ENCODE data around the gene LARGE1. TPM values are rescaled to one million over a fixed set of nuclear protein-coding genes. Genes with fewer than 3 reads are reported as not detected.

The LARGE1 gene
- total RNA-seq, 2 experiments from 2014 or later: 0.18 to 0.38 TPM

DNA sequence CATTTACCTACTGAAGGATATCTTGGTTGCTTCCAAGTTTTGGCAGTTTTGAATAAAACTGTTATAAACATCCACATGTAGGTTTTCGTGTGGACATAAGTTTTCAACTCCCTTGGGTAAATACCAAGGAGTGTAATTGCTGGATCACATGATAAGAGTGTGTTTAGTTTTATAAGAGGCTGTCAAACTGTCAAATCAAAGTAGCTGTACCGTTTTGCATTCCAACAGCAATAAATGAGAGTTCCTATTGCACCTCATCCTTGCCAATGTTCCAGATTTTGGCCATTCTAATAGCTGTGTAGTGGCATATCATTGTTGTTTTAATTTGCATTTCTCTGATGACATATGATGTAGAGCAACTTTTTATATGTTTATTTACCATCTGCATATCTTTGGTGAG, 671.3 kb downstream of the LARGE1 start:
- Mint-ChIP-seq H3K27ac (no peak overlapping the region), H3K27me3 (no peaks in the 10 kb centered on the region), H3K4me3 (no peak overlapping the region), H3K4me1 (no peaks in the 10 kb centered on the region), H3K36me3 (ENCODE audit: low read depth) (no peaks in the 10 kb centered on the region), H3K9me3 (no peaks in the 10 kb centered on the region)
- ChIA-PET POLR2A (no interaction called here), CTCF (no interaction called here)
- DNase-seq: no peak

GRCh38 chr22:33247758-33248157, 672.5 kb downstream of the LARGE1 start:
- no peak for DNase-seq
- Mint-ChIP-seq H3K9me3 (no peaks in the 10 kb centered on the region), H3K36me3 (ENCODE audit: low read depth) (no peaks in the 10 kb centered on the region), H3K4me1 (no peaks in the 10 kb centered on the region), H3K27ac (no peak overlapping the region), H3K4me3 (no peak overlapping the region), H3K27me3 (no peaks in the 10 kb centered on the region)
- ChIA-PET POLR2A (no interaction called here), CTCF (no interaction called here)

DNA sequence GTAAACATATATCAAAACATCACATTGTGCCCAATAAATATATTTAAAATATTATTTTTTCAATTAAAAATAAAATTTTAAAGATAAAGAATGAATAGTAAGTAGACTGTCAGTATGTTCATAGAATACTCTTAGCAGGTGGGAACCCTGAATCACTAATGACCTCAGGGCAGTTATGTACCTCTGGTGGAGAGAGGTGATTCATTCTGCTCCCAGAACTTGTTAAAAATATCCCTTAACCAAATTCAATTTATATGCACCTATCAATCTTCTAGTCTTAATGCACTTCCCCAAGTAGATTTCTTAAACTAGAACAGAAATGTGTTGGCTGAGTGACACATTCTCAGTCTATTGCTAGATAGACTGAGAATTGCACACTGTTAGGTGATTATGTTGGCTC, 678.2 kb downstream of the LARGE1 start:
- H3K4me1 Mint-ChIP-seq: no peaks in the 10 kb centered on the region
- H3K27me3 Mint-ChIP-seq: no peaks in the 10 kb centered on the region
- no peak for DNase-seq
- H3K4me3 Mint-ChIP-seq: no peak overlapping the region
- H3K9me3 Mint-ChIP-seq: no peaks in the 10 kb centered on the region
- ChIA-PET POLR2A (no interaction called here), CTCF (no interaction called here)
- no peak overlapping the region for H3K27ac Mint-ChIP-seq
- H3K36me3 Mint-ChIP-seq (ENCODE audit: low read depth): no peaks in the 10 kb centered on the region

DNA sequence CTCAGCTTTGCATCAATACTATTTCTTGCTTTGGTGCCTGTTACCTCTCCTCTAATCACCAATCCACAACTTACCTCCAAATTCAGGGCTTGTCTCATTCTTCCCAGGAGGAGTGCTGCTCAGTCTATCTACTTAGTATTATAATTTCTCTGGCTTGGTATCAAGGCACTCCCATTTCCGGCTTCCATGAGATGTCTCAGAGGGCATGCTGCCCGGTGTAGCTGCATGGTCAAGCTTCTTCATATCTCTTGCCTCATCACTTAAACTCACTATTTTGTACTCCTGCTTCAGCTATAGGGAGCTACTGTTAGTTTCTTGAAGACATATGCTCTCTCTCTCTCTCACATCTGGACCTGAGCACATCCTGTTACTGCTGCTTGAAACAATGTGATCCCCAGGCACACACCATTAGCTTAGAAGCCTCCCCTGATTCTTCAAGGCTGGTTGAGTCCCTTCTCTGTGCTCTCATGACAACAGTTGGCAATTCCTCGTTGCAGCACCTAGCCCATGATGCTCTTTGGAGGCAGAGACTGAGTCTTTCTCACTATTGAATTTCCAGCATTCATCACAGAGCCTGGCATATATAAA, 679.3 kb downstream of the LARGE1 start:
- H3K4me1 Mint-ChIP-seq: no peaks in the 10 kb centered on the region
- H3K27me3 Mint-ChIP-seq: no peaks in the 10 kb centered on the region
- CTCF ChIA-PET: no interaction called here
- H3K4me3 Mint-ChIP-seq: no peak overlapping the region
- POLR2A ChIA-PET: no interaction called here
- DNase-seq: no peak
- H3K9me3 Mint-ChIP-seq: no peaks in the 10 kb centered on the region
- no peaks in the 10 kb centered on the region for H3K36me3 Mint-ChIP-seq (ENCODE audit: low read depth)
- H3K27ac Mint-ChIP-seq: no peak overlapping the region

GRCh38 chr22:33232071-33232470, 688.2 kb downstream of the LARGE1 start:
- POLR2A ChIA-PET: no interaction called here
- no peak overlapping the region for H3K4me3 Mint-ChIP-seq

DNA sequence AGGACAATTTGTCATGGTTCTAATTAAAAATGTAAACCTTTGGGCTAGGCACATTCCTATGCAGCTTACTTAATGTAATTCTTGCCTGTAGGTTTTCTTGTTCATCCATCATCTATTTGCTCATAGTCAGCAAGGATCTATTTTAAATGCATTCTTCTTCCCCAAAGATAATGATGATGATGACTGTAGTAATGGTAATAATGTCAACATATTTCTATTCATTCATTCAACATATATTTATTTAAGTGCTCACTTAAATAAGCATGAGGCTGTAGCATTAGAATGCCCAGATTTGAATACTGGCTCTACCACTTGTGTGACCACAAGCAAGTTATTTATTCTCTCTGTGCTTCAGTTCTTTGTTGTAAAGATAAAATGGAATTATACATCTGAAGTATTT, 692.5 kb downstream of the LARGE1 start:
- peaks cover 28% of the 10 kb centered on the region for H3K9me3 Mint-ChIP-seq
- CTCF ChIA-PET: interaction anchor here (1.4 kb wide), 1 partner anchor 17 kb away, joined by 3 read pairs; no protein-coding TSS in a partner anchor
- H3K36me3 Mint-ChIP-seq (ENCODE audit: low read depth): peaks cover 4% of the 10 kb centered on the region
- POLR2A ChIA-PET: no interaction called here
- H3K4me1 Mint-ChIP-seq: no peaks in the 10 kb centered on the region
- H3K4me3 Mint-ChIP-seq: no peak overlapping the region
- H3K27me3 Mint-ChIP-seq: no peaks in the 10 kb centered on the region
- no peak overlapping the region for H3K27ac Mint-ChIP-seq
- no peak for DNase-seq

More at GRCh38 chr22:33232071-33232470, 688.2 kb downstream of the LARGE1 start:
- Mint-ChIP-seq H3K27ac (no peak overlapping the region), H3K9me3 (peaks cover 25% of the 10 kb centered on the region), H3K4me1 (no peaks in the 10 kb centered on the region), H3K36me3 (ENCODE audit: low read depth) (peaks cover 4% of the 10 kb centered on the region), H3K27me3 (no peaks in the 10 kb centered on the region)
- DNase-seq: no peak
- CTCF ChIA-PET: no interaction called here

DNA sequence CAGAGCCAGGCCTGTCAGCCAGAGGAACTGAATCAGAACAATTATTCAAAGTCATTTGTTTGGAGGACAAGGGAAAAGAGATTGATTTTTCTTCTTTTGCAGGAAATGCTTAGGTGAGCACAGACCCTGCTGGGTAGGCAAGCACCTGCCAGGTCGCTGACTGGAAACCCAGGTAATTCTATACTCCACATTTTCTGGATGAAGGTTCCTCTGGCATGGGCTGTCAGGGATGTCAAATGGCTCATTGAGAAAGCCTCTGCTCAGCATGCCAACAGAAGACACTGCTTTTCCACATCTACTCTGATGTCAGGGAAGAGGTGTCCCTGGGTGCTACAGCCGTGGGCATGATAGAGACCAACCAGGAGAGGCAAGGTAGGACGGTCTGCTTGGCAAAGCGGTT, 695.4 kb downstream of the LARGE1 start:
- no peak overlapping the region for H3K27ac Mint-ChIP-seq
- peaks cover 21% of the 10 kb centered on the region for H3K9me3 Mint-ChIP-seq
- ChIA-PET POLR2A (no interaction called here), CTCF (no interaction called here)
- no peaks in the 10 kb centered on the region for H3K27me3 Mint-ChIP-seq
- no peaks in the 10 kb centered on the region for H3K4me1 Mint-ChIP-seq
- no peak for DNase-seq
- peaks cover 4% of the 10 kb centered on the region for H3K36me3 Mint-ChIP-seq (ENCODE audit: low read depth)
- H3K4me3 Mint-ChIP-seq: no peak overlapping the region

Data from activated CD4-positive, alpha-beta memory T cell treated with anti-CD3 and anti-CD28 coated beads, Interleukin-2, amount 10 ng/mL, durations not matched to agents 7 days and 5 days (primary cell).